SK-N-DZ (cell line): ENCODE results near the gene CDH18.

Experiments
- DNase-seq: peaks from one replicate; pipeline ENCODE4 v3.0.0-alpha.2; 2015; ENCODE audit warnings: low spot score

The CDH18 gene

GRCh38 chr5:19928562-19929421 is 59.2 kb downstream of the CDH18 start:
- DNase-seq = no peak

- DNase-seq = peak; percentile 52
Measured at GRCh38 chr5:19927919-19928318, 60.1 kb downstream of the CDH18 start.

GRCh38 chr5:19927170-19927569 is 60.8 kb downstream of the CDH18 start:
- no peak for DNase-seq

- DNase-seq = no peak
Measured at GRCh38 chr5:19923742-19924141, 64.3 kb downstream of the CDH18 start.

GRCh38 chr5:19920761-19921160 is 67.2 kb downstream of the CDH18 start:
- DNase-seq = no peak

GRCh38 chr5:19918780-19919179 is 69.2 kb downstream of the CDH18 start:
- DNase-seq = no peak

GRCh38 chr5:19917588-19918122 is 70.3 kb downstream of the CDH18 start:
- no peak for DNase-seq

- DNase-seq = no peak
Measured at GRCh38 chr5:19910136-19910535, 77.9 kb downstream of the CDH18 start.

- no peak for DNase-seq
Measured at GRCh38 chr5:19904766-19905165, 83.2 kb downstream of the CDH18 start.

- no peak for DNase-seq
Measured at GRCh38 chr5:19903611-19904010, 84.4 kb downstream of the CDH18 start.

- DNase-seq = peak; percentile 18
Measured at GRCh38 chr5:19902316-19902934, 85.6 kb downstream of the CDH18 start.

GRCh38 chr5:19900269-19900668 is 87.7 kb downstream of the CDH18 start:
- DNase-seq = no peak

- DNase-seq = no peak
Measured at GRCh38 chr5:19891658-19892057, 96.3 kb downstream of the CDH18 start.

- DNase-seq = no peak
Measured at GRCh38 chr5:19886123-19886917, 101.7 kb downstream of the CDH18 start.

- DNase-seq = no peak
Measured at GRCh38 chr5:19885040-19885824, 102.8 kb downstream of the CDH18 start.

GRCh38 chr5:19880859-19881436 is 107.1 kb downstream of the CDH18 start:
- DNase-seq = no peak

- no peak for DNase-seq
Measured at GRCh38 chr5:19880458-19880857, 107.5 kb downstream of the CDH18 start.

- DNase-seq = peak; percentile 50
Measured at GRCh38 chr5:19874811-19875210, 113.2 kb downstream of the CDH18 start.

GRCh38 chr5:19866090-19866450 is 121.9 kb downstream of the CDH18 start:
- DNase-seq = no peak

GRCh38 chr5:19865336-19866089 is 122.5 kb downstream of the CDH18 start:
- no peak for DNase-seq
